ENCODE measurements around the gene SIL1.

DNA sequence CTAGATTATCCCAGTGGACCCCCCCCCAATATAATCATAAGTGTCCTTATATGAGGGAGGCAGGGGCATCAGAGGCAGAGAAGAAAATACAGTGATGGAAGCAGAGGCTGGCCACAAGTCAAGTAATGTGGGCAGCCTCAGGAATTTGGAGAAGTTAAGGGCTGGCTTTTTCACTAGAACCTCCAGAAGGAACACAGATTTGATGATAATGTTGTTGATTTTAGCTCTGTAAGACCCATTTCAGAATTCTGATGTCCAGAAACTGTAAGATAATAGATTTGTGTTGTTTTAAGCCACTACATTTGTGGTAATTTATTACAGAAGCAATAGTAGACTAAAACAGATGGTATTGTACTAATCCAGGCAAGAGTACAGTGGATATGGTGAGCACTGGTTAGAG, 286.7 kb downstream of the SIL1 start:
- TF ChIP-seq EZH2 (IDR thresholded peaks at IDR 0.05; ENCODE audit: insufficient read depth, poor library complexity, severe bottlenecking) (no peak), EZH2phosphoT487 (IDR thresholded peaks at IDR 0.05; ENCODE audit: insufficient read depth, low read depth) (no peak)
